Epithelial cell of prostate (primary cell): ENCODE results near the gene LNX1.

ENCODE experiments used
- DNase-seq: peaks from one replicate; pipeline ENCODE4 v3.0.0-alpha.2; 2011; ENCODE audit warnings: low read depth, low spot score
- H3K27ac ChIP-seq: fragments of 450-650 bp; 2 replicates; pipeline ENCODE4 v1.5.1; 2017; ENCODE audit warnings: mild to moderate bottlenecking

LNX1 gene

GRCh38 chr4:53541577-53542206 lies 49.6 kb downstream of the LNX1 start:
- peak overlapping the region; percentile 61 for H3K27ac ChIP-seq
- DNase-seq = no peak

GRCh38 chr4:53538756-53539155 lies 52.5 kb downstream of the LNX1 start:
- DNase-seq = no peak
- H3K27ac ChIP-seq = peak overlapping the region; percentile 54

- DNase-seq = no peak
- H3K27ac ChIP-seq = peak overlapping the region; percentile 54
Measured at GRCh38 chr4:53537606-53538005, 53.7 kb downstream of the LNX1 start.

- no peak for DNase-seq
- H3K27ac ChIP-seq = peak overlapping the region; percentile 54
Measured at GRCh38 chr4:53536328-53536727, 55.0 kb downstream of the LNX1 start.

GRCh38 chr4:53535567-53535966 lies 55.7 kb downstream of the LNX1 start:
- DNase-seq = no peak
- peak overlapping the region; percentile 54 for H3K27ac ChIP-seq

- H3K27ac ChIP-seq = no peak overlapping the region
- no peak for DNase-seq
Measured at GRCh38 chr4:53534684-53535083, 56.6 kb downstream of the LNX1 start.

- no peak for DNase-seq
- no peak overlapping the region for H3K27ac ChIP-seq
Measured at GRCh38 chr4:53532521-53532920, 58.8 kb downstream of the LNX1 start.

GRCh38 chr4:53531585-53532224 lies 59.6 kb downstream of the LNX1 start:
- DNase-seq = no peak
- no peak overlapping the region for H3K27ac ChIP-seq

GRCh38 chr4:53529025-53529424 lies 62.3 kb downstream of the LNX1 start:
- DNase-seq = no peak
- H3K27ac ChIP-seq = no peak overlapping the region

GRCh38 chr4:53527930-53528329 lies 63.4 kb downstream of the LNX1 start:
- DNase-seq = no peak
- H3K27ac ChIP-seq = no peak overlapping the region

- H3K27ac ChIP-seq = no peak overlapping the region
- no peak for DNase-seq
Measured at GRCh38 chr4:53527326-53527725, 64.0 kb downstream of the LNX1 start.

- peak; percentile 31 for DNase-seq
Measured at GRCh38 chr4:53522334-53522733, 69.0 kb downstream of the LNX1 start.

GRCh38 chr4:53520116-53520515 lies 71.2 kb downstream of the LNX1 start:
- no peak overlapping the region for H3K27ac ChIP-seq
- no peak for DNase-seq

More at GRCh38 chr4:53522334-53522733, 69.0 kb downstream of the LNX1 start:
- no peak overlapping the region for H3K27ac ChIP-seq

- no peak for DNase-seq
- H3K27ac ChIP-seq = no peak overlapping the region
Measured at GRCh38 chr4:53518807-53519206, 72.5 kb downstream of the LNX1 start.

GRCh38 chr4:53515076-53515475 lies 76.2 kb downstream of the LNX1 start:
- H3K27ac ChIP-seq = no peak overlapping the region
- no peak for DNase-seq

GRCh38 chr4:53514509-53514908 lies 76.8 kb downstream of the LNX1 start:
- DNase-seq = no peak
- H3K27ac ChIP-seq = no peak overlapping the region

GRCh38 chr4:53512608-53513007 lies 78.7 kb downstream of the LNX1 start:
- H3K27ac ChIP-seq = no peak overlapping the region
- DNase-seq = no peak

- no peak for DNase-seq
- no peak overlapping the region for H3K27ac ChIP-seq
Measured at GRCh38 chr4:53511014-53511413, 80.3 kb downstream of the LNX1 start.

- no peak for DNase-seq
Measured at GRCh38 chr4:53510321-53510720, 81.0 kb downstream of the LNX1 start.

GRCh38 chr4:53508446-53508845 lies 82.8 kb downstream of the LNX1 start:
- DNase-seq = no peak

More at GRCh38 chr4:53510321-53510720, 81.0 kb downstream of the LNX1 start:
- H3K27ac ChIP-seq = no peak overlapping the region

GRCh38 chr4:53507671-53508286 lies 83.5 kb downstream of the LNX1 start:
- no peak overlapping the region for H3K27ac ChIP-seq
- DNase-seq = no peak

More at GRCh38 chr4:53508446-53508845, 82.8 kb downstream of the LNX1 start:
- H3K27ac ChIP-seq = no peak overlapping the region

- no peak for DNase-seq
- H3K27ac ChIP-seq = no peak overlapping the region
Measured at GRCh38 chr4:53507058-53507457, 84.2 kb downstream of the LNX1 start.
